Hepatocyte (in vitro differentiated cells): Measurements from ENCODE around the gene NTSR1.

ENCODE experiments used
- CTCF ChIP-seq: fragments of 200-600 bp; sonication (generic); IDR thresholded peaks from 2 replicates; pipeline ENCODE4 v1.5.1; 2016; ENCODE audit warnings: antibody characterized with exemption, mild to moderate bottlenecking; ENCODE audit not compliant: poor library complexity
- EZH2phosphoT487 ChIP-seq: fragments of 200-600 bp; sonication (generic); IDR thresholded peaks from one replicate; pipeline ENCODE4 v1.6.1; 2018; ENCODE audit warnings: antibody characterized with exemption, mild to moderate bottlenecking, low read depth, moderate library complexity; ENCODE audit not compliant: unreplicated experiment, severe bottlenecking

- TF ChIP-seq CTCF (no peak), EZH2phosphoT487 (no peak)
Measured at GRCh38 chr20:62792182-62792939, 83.7 kb downstream of the NTSR1 start.
